H1 (cell line): ENCODE results near the gene SF3B6. TPM values are rescaled to one million over a fixed set of nuclear protein-coding genes. Genes with fewer than 3 reads are reported as not detected.

Experiments
- SP1 ChIP-seq: IDR thresholded peaks from 2 replicates; pipeline ENCODE4 v1.6.1; 2011; ENCODE audit warnings: low read depth, low read length
- SRF ChIP-seq: IDR thresholded peaks from 2 replicates; pipeline ENCODE4 v1.6.1; 2011; ENCODE audit warnings: mild to moderate bottlenecking, low read depth, low read length, moderate library complexity
- polyA plus RNA-seq, 7 experiments: library from polyadenylated mRNA; depleted of rRNA in 3 of 7; stranded (reverse) in 5 of 7; unstranded in 2 of 7; fragments of >200 nt in 5 of 7; fragments of 200-250 nt in 2 of 7; gene quantifications; 1 replicate in 5 of 7; 2 replicates in 1 of 7; 4 replicates in 1 of 7; pipeline versions ENCODE4 v1.2.1 to v1.2.3, GENCODE V29; 2011 to 2013; ENCODE audit warnings: missing spikeins in 2 of 7, mixed read lengths in 2 of 7
- total RNA-seq: library from RNA; stranded (reverse); fragmentation: NEBNext Ultra II Directional; extraction: Animal tissue kit (Norgen Biotek cat#: 25700); gene quantifications from 2 replicates; pipeline ENCODE4 v1.2.1, GENCODE V29; 2021

Gene SF3B6
- total and polyA plus RNA-seq, 2 of the 8 experiments (the other 6 are each of a cell fraction or from before 2014, with no cell fraction given) = 126 to 155 TPM

- no peak for TF ChIP-seq SP1
- TF ChIP-seq SRF = no peak
Observed at GRCh38 chr2:24024018-24024417, 52.1 kb downstream of the SF3B6 start (continued).
